Kidney epithelial cell (primary cell): Measurements from ENCODE around the gene POLR3B. TPM values are rescaled to one million over a fixed set of nuclear protein-coding genes. Genes with fewer than 3 reads are reported as not detected.

Source experiments
- DNase-seq: peaks from one replicate; pipeline ENCODE4 v3.0.0-alpha.2; 2010; ENCODE audit warnings: low read depth
- H3K27me3 ChIP-seq: 2 replicates; pipeline ENCODE4 v1.6.0; 2011; ENCODE audit warnings: low read length; ENCODE audit not compliant: control insufficient read depth, insufficient read depth
- H3K36me3 ChIP-seq: 2 replicates; pipeline ENCODE4 v1.5.1; 2011; ENCODE audit warnings: low read length; ENCODE audit not compliant: control insufficient read depth, insufficient read depth
- H3K4me3 ChIP-seq: 2 replicates; pipeline ENCODE4 v1.5.1; 2011; ENCODE audit warnings: low read depth, mild to moderate bottlenecking, control low read depth, low read length
- total RNA-seq: library from RNA; depleted of rRNA; stranded (reverse); fragments of >200 nt; gene quantifications from 2 replicates; pipeline ENCODE4 v1.2.3, GENCODE V29; 2015
- TF ChIP-seq, protein P1 (sequence below): IDR thresholded peaks from 2 replicates; pipeline ENCODE4 v1.5.1; 2011; ENCODE audit warnings: mild to moderate bottlenecking, moderate library complexity, low read length, control low read depth, inconsistent platforms; ENCODE audit not compliant: insufficient read depth, poor library complexity, severe bottlenecking

The POLR3B gene
- total RNA-seq, 1 donor from 2014 or later, result 9.3 TPM

DNA sequence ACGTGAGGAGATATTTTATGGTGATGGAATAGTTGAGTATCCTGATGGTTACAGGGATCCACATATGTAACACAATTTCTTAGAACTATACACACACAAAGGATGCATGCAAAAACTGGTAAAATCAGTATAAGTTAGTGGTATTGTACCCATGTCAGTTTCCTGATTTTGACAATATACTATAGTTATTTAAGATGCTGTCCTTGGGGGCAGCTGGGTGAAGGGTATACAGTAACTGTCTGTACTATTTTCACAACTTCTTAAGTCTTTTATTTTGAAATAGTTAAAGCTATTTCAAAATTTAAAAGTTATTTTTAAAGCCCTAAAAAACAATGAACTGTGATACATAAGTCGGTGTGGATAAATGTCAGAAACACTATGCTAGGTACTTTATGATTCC lies 24.5 kb upstream of the POLR3B start:
- Histone ChIP-seq H3K27me3 (no peaks in the 10 kb centered on the region), H3K36me3 (no peaks in the 10 kb centered on the region), H3K4me3 (no peak overlapping the region)
- TF ChIP-seq, protein P1, sequence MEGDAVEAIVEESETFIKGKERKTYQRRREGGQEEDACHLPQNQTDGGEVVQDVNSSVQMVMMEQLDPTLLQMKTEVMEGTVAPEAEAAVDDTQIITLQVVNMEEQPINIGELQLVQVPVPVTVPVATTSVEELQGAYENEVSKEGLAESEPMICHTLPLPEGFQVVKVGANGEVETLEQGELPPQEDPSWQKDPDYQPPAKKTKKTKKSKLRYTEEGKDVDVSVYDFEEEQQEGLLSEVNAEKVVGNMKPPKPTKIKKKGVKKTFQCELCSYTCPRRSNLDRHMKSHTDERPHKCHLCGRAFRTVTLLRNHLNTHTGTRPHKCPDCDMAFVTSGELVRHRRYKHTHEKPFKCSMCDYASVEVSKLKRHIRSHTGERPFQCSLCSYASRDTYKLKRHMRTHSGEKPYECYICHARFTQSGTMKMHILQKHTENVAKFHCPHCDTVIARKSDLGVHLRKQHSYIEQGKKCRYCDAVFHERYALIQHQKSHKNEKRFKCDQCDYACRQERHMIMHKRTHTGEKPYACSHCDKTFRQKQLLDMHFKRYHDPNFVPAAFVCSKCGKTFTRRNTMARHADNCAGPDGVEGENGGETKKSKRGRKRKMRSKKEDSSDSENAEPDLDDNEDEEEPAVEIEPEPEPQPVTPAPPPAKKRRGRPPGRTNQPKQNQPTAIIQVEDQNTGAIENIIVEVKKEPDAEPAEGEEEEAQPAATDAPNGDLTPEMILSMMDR, result no peak
- DNase-seq, result no peak

DNA sequence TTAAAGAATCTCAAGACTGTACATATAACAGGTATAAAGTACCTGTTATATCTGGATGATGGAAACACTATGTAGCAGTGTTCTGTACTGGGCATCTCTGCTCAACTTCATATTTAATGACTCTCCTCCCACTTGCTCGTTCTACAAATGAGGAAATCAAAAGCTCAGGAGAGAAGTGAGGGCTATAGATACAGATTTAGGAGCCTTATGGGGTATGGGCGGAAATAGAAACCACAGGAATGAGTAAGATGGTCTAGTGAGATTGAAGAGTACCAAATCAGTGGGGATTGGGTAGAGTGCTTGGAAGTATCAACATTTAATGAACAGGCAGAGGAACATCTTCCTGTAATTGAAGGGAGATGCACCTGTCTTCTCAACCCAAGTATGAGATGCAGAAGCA lies 23.8 kb upstream of the POLR3B start:
- no peak overlapping the region for H3K4me3 ChIP-seq
- H3K27me3 ChIP-seq, result no peaks in the 10 kb centered on the region
- DNase-seq, result no peak
- H3K36me3 ChIP-seq, result no peaks in the 10 kb centered on the region
- TF ChIP-seq, protein P1, result no peak

DNA sequence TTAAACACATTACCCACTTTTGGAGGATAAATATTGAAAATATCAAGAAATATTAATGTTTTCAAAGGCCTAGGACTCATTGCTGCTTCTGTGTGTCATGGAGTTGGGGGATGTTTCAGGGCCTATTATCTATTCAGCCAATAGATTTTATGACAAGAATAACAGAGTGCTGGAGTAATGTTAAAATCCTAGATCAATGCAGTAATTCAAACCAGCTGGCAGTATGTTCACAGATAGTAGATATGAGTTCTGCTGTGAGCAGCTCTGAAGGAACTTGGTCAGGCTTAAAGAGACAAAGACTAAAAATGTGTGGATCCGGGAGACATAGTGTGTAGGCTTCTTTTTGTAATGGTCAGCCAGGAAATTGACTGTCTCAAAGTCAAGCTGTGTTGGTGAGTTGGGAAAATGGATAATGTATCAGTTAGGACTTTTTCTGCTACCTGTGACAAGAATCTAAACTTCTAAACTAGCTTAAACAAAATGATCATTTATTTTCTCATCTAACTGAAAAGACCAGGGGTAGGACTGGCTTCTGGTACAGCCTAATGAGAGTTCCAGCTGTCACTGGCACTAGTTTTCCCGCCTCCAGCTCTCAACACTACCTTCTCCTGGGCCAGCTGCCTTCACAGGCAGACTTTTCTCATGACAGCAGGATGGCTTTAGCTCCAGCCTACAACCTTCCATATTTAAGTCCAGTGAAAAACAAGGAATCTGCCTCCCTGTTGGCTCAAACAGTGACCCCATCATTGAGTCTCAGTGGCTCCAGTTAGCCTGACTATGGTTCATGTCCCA lies 16.3 kb upstream of the POLR3B start:
- Histone ChIP-seq H3K27me3 (no peaks in the 10 kb centered on the region), H3K36me3 (peaks cover 1% of the 10 kb centered on the region), H3K4me3 (no peak overlapping the region)
- DNase-seq, result no peak
- TF ChIP-seq, protein P1, result no peak

DNA sequence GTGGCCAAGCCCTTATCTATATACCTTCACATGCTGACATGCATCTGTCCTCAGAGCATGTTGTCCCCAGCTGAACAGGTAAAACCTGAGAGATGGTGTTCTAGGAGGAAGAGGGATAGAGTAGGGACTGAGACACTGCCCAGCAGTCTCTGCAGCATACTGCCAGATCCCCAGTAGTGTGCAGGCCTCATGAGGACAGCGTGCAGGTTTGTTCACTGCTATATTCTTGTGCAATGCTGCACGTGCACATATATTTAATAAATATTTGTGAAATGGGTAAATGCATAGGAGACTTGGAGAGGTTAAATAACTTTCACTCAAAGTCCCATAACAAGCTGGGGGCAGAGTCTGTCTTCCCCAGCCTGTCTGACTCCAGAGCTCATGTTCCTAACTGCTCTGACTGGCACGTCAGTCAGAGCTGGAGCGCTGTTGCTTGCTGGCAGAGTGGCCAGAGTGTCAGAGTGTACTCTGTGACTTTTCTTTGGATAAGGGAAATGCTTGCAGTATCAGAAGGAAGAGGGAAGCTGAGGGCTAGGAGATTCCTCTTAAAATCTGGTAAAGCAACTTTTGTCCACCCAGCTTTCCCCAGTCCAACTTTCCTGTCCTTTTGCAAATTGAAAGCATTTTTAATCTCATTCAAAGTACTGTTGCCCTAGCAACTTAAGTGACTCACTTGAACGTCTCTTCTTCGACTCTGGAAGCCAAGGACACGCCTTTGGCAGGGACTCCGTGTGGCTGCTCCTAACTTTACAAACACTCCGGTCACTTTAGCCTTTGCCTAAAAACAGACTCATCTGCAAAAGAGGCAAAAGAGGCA lies 14.9 kb upstream of the POLR3B start:
- H3K4me3 ChIP-seq, result no peak overlapping the region
- H3K27me3 ChIP-seq, result no peaks in the 10 kb centered on the region
- TF ChIP-seq, protein P1, result no peak
- H3K36me3 ChIP-seq, result peaks cover 1% of the 10 kb centered on the region
- DNase-seq, result no peak

DNA sequence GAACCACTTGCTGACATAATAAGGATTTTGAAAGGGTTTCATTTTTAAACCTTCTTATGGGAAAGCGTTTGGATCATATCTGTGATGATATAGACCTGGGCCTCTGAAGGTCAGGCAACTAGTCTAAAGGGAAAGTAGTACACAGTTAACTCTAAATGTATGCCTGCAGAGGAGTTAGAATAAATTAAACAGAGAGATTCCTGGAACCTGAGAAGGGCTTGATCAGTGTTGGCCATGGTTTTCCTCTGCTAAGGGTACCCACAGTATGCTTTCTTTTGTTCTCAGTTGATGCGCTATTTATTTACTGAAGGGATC lies 14.4 kb upstream of the POLR3B start:
- no peak for DNase-seq
- TF ChIP-seq, protein P1, result no peak
- no peak overlapping the region for H3K4me3 ChIP-seq

DNA sequence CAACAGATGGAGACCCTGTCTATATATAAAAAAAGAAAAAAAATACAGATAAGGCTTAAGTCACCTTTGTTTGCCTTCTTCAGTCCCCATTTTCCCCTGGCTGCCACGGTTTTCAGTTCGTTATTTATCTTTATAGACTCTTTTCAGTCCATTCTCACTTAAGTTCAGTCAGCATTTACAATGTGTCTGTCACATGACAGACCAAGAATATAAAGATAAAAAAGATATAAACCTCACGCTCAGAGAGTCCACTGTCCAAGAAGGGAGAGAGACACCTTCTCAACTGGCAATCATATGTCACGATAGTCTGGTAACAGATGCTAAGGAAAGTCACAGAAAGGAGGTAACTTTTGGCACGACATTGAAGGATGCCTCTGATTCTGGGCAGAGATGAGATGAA lies 13.4 kb upstream of the POLR3B start:
- Histone ChIP-seq H3K4me3 (no peak overlapping the region), H3K27me3 (no peaks in the 10 kb centered on the region), H3K36me3 (peaks cover 1% of the 10 kb centered on the region)
- no peak for DNase-seq
- TF ChIP-seq, protein P1, result no peak

More for the DNA sequence above, 14.4 kb upstream of the POLR3B start:
- no peaks in the 10 kb centered on the region for H3K27me3 ChIP-seq
- peaks cover 1% of the 10 kb centered on the region for H3K36me3 ChIP-seq
